Kidney (tissue), 14 donors: ENCODE results near the gene COL12A1. TPM values are rescaled to one million over a fixed set of nuclear protein-coding genes. Genes with fewer than 3 reads are reported as not detected.

Source experiments
- DNase-seq, 5 donors: peaks; one replicate each; pipeline ENCODE4 v3.0.0-alpha.2; 2013 to 2020
- FAIRE-seq: peaks from 2 replicates; lab custom pipeline; 2012; peaks lifted over from hg19 to GRCh38; lab: Jason Lieb, UNC
- H3K27ac ChIP-seq, 2 donors: one replicate each; pipeline ENCODE4 v1.7.0; 2013; ENCODE audit warnings: low read depth in 2 of 2, low read length in 2 of 2, inconsistent platforms in 1 of 2
- H3K27me3 ChIP-seq: one replicate; pipeline ENCODE4 v1.7.1; 2013; ENCODE audit warnings: low read length, inconsistent platforms; ENCODE audit not compliant: control insufficient read depth, insufficient read depth
- H3K36me3 ChIP-seq, 3 donors: one replicate each; pipeline versions ENCODE4 v1.7.0 to v1.7.1; 2013; ENCODE audit warnings: low read length in 3 of 3, control low read depth in 1 of 3, inconsistent platforms in 1 of 3; ENCODE audit not compliant: insufficient read depth in 3 of 3, control insufficient read depth in 2 of 3
- H3K4me1 ChIP-seq, 3 donors: one replicate each; pipeline versions ENCODE4 v1.7.0 to v1.7.1; 2013; ENCODE audit warnings: low read length in 3 of 3, inconsistent platforms in 1 of 3, low read depth in 1 of 3; ENCODE audit not compliant: control insufficient read depth in 2 of 3, insufficient read depth in 2 of 3
- H3K4me3 ChIP-seq, 3 donors: one replicate each; pipeline versions ENCODE4 v1.7.0 to v1.8.1; 2013; ENCODE audit warnings: low read length in 3 of 3, control low read depth in 1 of 3, inconsistent platforms in 1 of 3
- H3K9ac ChIP-seq, 3 donors: one replicate each; pipeline versions ENCODE4 v1.7.0 to v1.7.1; 2013; ENCODE audit warnings: low read length in 3 of 3, control low read depth in 1 of 3, inconsistent platforms in 1 of 3
- H3K9me3 ChIP-seq, 3 donors: one replicate each; pipeline versions ENCODE4 v1.7.0 to v1.7.1; 2013; ENCODE audit warnings: low read length in 3 of 3, control low read depth in 1 of 3, inconsistent platforms in 1 of 3; ENCODE audit not compliant: control insufficient read depth in 2 of 3, insufficient read depth in 1 of 3
- CTCF ChIP-seq: IDR thresholded peaks from 3 replicates; pipeline ENCODE4 v1.5.1; 2012; ENCODE audit warnings: mild to moderate bottlenecking, moderate library complexity, borderline replicate concordance; ENCODE audit not compliant: insufficient read depth; ENCODE audit errors: extremely low read depth
- intact Hi-C: fragments of 100-400 bp; cut with DNase I; formaldehyde crosslinking; loops from one replicate; pipeline ENCODE4 v1.11.1; 2022
- polyA plus RNA-seq: library from polyadenylated mRNA; stranded (reverse); fragments of 350-450 nt; fragmentation: Illumina TruSeq; extraction: RNeasy Lipid Tissue Mini Kit (QIAGEN cat#74804); gene quantifications from one replicate; pipeline ENCODE4 v1.2.3, GENCODE V29; 2014; ENCODE audit warnings: low read depth, low replicate concordance; ENCODE audit not compliant: insufficient read depth
- total RNA-seq: library from RNA; stranded (reverse); fragmentation: NEBNext Ultra II Directional; extraction: Animal tissue kit (Norgen Biotek cat#: 25700); gene quantifications from one replicate; pipeline ENCODE4 v1.2.1, GENCODE V29; 2021
- donor health status: control.
- donor health status: control.
- donor health status: control.
- donor health status: control.
- donor health status: control.
- donor health status: DM: yes; HTN: yes; CAD: no.
- donor health status: Normal renal cell carcinoma (clear cell type).

COL12A1 gene
- total and polyA plus RNA-seq, 2 donors from 2014 or later: 12.3 to 28.3 TPM

- Histone ChIP-seq H3K9me3 (no peaks in the 10 kb centered on the region), H3K4me3 (no peak overlapping the region), H3K36me3 (no peaks in the 10 kb centered on the region), H3K27me3 (no peaks in the 10 kb centered on the region), H3K27ac (no peak overlapping the region), H3K9ac (no peak overlapping the region), H3K4me1 (peaks cover 0 to 10% (median 3%) of the 10 kb centered on the region in 3 donors)
- DNase-seq: no peak
- intact Hi-C loops: no loop called here
- FAIRE-seq: no peak
- TF ChIP-seq CTCF: no peak
Measured at GRCh38 chr6:75090576-75090975, 115.3 kb downstream of the COL12A1 start.

DNA sequence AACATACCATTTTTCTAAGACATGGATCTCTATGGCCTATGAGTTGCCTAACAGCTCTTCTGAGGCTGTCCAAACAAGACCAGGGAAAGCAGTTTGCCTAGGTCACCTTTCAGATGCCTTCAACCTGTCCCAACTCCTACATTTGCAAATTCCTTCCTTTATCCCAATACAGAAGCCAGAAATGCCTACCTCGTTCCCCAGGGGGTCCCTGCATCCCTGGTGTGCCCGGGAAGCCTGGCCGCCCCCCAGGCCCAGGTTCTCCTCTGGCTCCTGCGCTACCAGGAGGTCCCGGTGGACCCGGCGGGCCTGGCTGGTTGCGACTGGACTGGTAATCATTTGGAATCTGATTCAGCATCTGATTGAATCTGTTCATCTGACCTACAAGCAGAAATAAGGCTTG is 115.9 kb downstream of the COL12A1 start:
- H3K9me3 ChIP-seq: no peaks in the 10 kb centered on the region
- H3K9ac ChIP-seq: no peak overlapping the region
- no peaks in the 10 kb centered on the region for H3K36me3 ChIP-seq
- peaks cover 0 to 8% (median 3%) of the 10 kb centered on the region in 3 donors for H3K4me1 ChIP-seq
- intact Hi-C loops: no loop called here
- TF ChIP-seq CTCF: no peak
- DNase-seq: peak in 1 of 5 donors; percentile 54
- H3K27me3 ChIP-seq: no peaks in the 10 kb centered on the region
- FAIRE-seq: no peak
- H3K27ac ChIP-seq: peak overlapping the region; percentile 20 to 65
- no peak overlapping the region for H3K4me3 ChIP-seq

DNA sequence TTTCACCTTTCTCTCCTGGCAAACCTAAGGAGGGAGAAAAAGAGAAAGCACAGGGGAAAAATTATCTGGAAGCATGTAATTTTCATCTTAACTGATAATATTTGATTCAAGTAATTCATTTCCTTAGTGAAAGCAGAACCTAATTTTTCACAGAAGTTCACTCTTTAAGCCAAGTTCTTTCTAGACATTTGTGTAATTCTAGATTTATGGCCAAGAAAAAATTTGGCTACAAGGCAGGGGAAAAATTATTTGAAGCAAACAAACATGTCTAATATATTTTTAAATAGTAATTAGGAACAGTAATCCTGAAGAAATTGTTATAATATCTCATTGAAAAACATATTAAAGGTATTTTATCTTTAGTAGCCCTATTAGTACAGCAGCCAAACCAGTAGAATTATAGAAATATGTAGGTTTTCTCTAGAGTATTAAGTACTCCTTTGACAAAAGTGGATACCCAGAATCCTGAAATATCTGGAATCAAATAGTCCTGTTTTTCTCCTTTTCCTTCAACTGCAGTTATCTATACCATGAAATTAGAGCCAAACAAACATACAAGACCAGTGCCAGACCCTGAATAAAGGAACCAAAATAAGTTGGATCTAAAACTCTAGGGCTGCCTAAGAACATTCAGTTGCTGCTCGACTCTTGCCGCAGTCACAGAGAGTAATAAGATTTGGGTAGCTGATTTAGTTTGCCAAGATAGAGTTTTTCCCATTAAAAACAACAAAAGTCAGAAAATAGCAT is 116.5 kb downstream of the COL12A1 start:
- Histone ChIP-seq H3K9me3 (no peaks in the 10 kb centered on the region), H3K4me3 (no peak overlapping the region), H3K4me1 (peaks cover 0 to 7% (median 3%) of the 10 kb centered on the region in 3 donors), H3K36me3 (no peaks in the 10 kb centered on the region), H3K9ac (no peak overlapping the region), H3K27me3 (no peaks in the 10 kb centered on the region), H3K27ac (peak overlapping the region in 1 of 2 donors; percentile 65)
- intact Hi-C loops: no loop called here
- DNase-seq (no peak), FAIRE-seq (no peak)
- TF ChIP-seq CTCF: no peak
